H9 (cell line): ENCODE measurements around the gene ABHD14A. TPM values are rescaled to one million over a fixed set of nuclear protein-coding genes. Genes with fewer than 3 reads are reported as not detected.

Experiments
- DNase-seq: peaks from one replicate; pipeline ENCODE4 v3.0.0-alpha.2; 2017
- H2AFZ ChIP-seq: one replicate; pipeline ENCODE4 v1.6.1; 2013; ENCODE audit warnings: mild to moderate bottlenecking, low read length, control low read depth, moderate library complexity
- H2AK5ac ChIP-seq: 2 replicates; pipeline ENCODE4 v1.6.1; 2013; ENCODE audit warnings: low read length, control low read depth, mixed read lengths; ENCODE audit not compliant: insufficient read length
- H2BK120ac ChIP-seq: one replicate; pipeline ENCODE4 v1.6.1; 2013; ENCODE audit warnings: low read depth, mild to moderate bottlenecking, low read length, control low read depth, inconsistent platforms; ENCODE audit not compliant: poor library complexity, severe bottlenecking
- H2BK12ac ChIP-seq: 2 replicates; pipeline ENCODE4 v1.6.1; 2013; ENCODE audit warnings: low read length, control low read depth, mixed read lengths, low read depth; ENCODE audit not compliant: insufficient read length
- H2BK15ac ChIP-seq: 2 replicates; pipeline ENCODE4 v1.6.1; 2013; ENCODE audit warnings: low read depth, low read length, control low read depth
- H2BK20ac ChIP-seq: one replicate; pipeline ENCODE4 v1.6.1; 2013; ENCODE audit warnings: low read depth, mild to moderate bottlenecking, low read length, control low read depth, inconsistent platforms; ENCODE audit not compliant: poor library complexity, severe bottlenecking
- H2BK5ac ChIP-seq: 2 replicates; pipeline ENCODE4 v1.6.1; 2013; ENCODE audit warnings: low read length, control low read depth, mixed read lengths; ENCODE audit not compliant: insufficient read length
- H3K14ac ChIP-seq: 2 replicates; pipeline ENCODE4 v1.6.1; 2013; ENCODE audit warnings: low read length, control low read depth; ENCODE audit not compliant: insufficient read depth
- H3K18ac ChIP-seq: 2 replicates; pipeline ENCODE4 v1.6.1; 2013; ENCODE audit warnings: low read depth, mild to moderate bottlenecking, mixed read lengths, low read length, control low read depth; ENCODE audit not compliant: insufficient read length
- H3K23ac ChIP-seq: 2 replicates; pipeline ENCODE4 v1.6.1; 2013; ENCODE audit warnings: low read length, control low read depth, mixed read lengths, low read depth; ENCODE audit not compliant: insufficient read length
- H3K23me2 ChIP-seq: 2 replicates; pipeline ENCODE4 v1.6.1; 2013; ENCODE audit warnings: low read depth, mild to moderate bottlenecking, mixed read lengths, low read length, control low read depth; ENCODE audit not compliant: insufficient read length, poor library complexity, severe bottlenecking
- H3K27ac ChIP-seq: 2 replicates; pipeline ENCODE4 v1.5.1; 2013; ENCODE audit warnings: low read length, control low read depth, mixed read lengths, low read depth; ENCODE audit not compliant: insufficient read length
- H3K27me3 ChIP-seq: 2 replicates; pipeline ENCODE4 v1.6.1; 2013; ENCODE audit warnings: low read length, control low read depth, inconsistent platforms; ENCODE audit not compliant: insufficient read depth
- H3K4ac ChIP-seq: 2 replicates; pipeline ENCODE4 v1.6.1; 2013; ENCODE audit warnings: low read depth, mild to moderate bottlenecking, control low read depth, inconsistent platforms, low read length, moderate library complexity
- H3K4me1 ChIP-seq: 2 replicates; pipeline ENCODE4 v1.6.1; 2013; ENCODE audit warnings: low read length, control low read depth, inconsistent platforms; ENCODE audit not compliant: insufficient read depth
- H3K4me2 ChIP-seq: 2 replicates; pipeline ENCODE4 v1.6.1; 2013; ENCODE audit warnings: low read length, control low read depth, mixed read lengths; ENCODE audit not compliant: insufficient read length, insufficient read depth
- H3K56ac ChIP-seq: 2 replicates; pipeline ENCODE4 v1.6.1; 2013; ENCODE audit warnings: low read depth, mild to moderate bottlenecking, mixed read lengths, low read length, control low read depth; ENCODE audit not compliant: insufficient read length
- H3K79me1 ChIP-seq: 2 replicates; pipeline ENCODE4 v1.6.1; 2013; ENCODE audit warnings: low read depth, mild to moderate bottlenecking, moderate library complexity, low read length, control low read depth, inconsistent platforms; ENCODE audit not compliant: insufficient read depth, poor library complexity, severe bottlenecking
- H3K79me2 ChIP-seq: 2 replicates; pipeline ENCODE4 v1.6.1; 2013; ENCODE audit warnings: low read length, control low read depth, inconsistent platforms; ENCODE audit not compliant: insufficient read depth
- H3K9ac ChIP-seq: 2 replicates; pipeline ENCODE4 v1.6.1; 2013; ENCODE audit warnings: low read length, control low read depth, mixed read lengths; ENCODE audit not compliant: insufficient read length; ENCODE audit errors: extremely low read depth
- H3K9me3 ChIP-seq: one replicate; pipeline ENCODE4 v1.6.1; 2013; ENCODE audit warnings: low read depth, low read length, inconsistent platforms; ENCODE audit not compliant: control insufficient read depth
- H3T11ph ChIP-seq: one replicate; pipeline ENCODE4 v1.6.1; 2013; ENCODE audit warnings: mild to moderate bottlenecking, low read length, control low read depth, inconsistent platforms
- H4K20me1 ChIP-seq: one replicate; pipeline ENCODE4 v1.6.1; 2013; ENCODE audit not compliant: control insufficient read depth, insufficient read length, insufficient read depth
- H4K5ac ChIP-seq: 2 replicates; pipeline ENCODE4 v1.6.1; 2013; ENCODE audit warnings: low read depth, mild to moderate bottlenecking, mixed read lengths, low read length, control low read depth; ENCODE audit not compliant: insufficient read length
- H4K8ac ChIP-seq: replicated peaks from 2 replicates; pipeline ENCODE4 v1.6.1; 2013; ENCODE audit warnings: low read length, control low read depth, mixed read lengths, low read depth; ENCODE audit not compliant: insufficient read length
- H4K91ac ChIP-seq: 2 replicates; pipeline ENCODE4 v1.6.1; 2013; ENCODE audit warnings: low read depth, mild to moderate bottlenecking, moderate library complexity, mixed read lengths, low read length, control low read depth; ENCODE audit not compliant: insufficient read length
- H3K27ac Mint-ChIP-seq, 3 experiments: 2 replicates in 2 of 3; 3 replicates in 1 of 3; pipeline ENCODE4 v1.8.0; 2020 to 2021; ENCODE audit warnings: mixed read lengths in 3 of 3, mild to moderate bottlenecking in 1 of 3, moderate library complexity in 1 of 3
- H3K27me3 Mint-ChIP-seq: 2 replicates; pipeline ENCODE4 v1.8.0; 2021; ENCODE audit warnings: low read depth, mild to moderate bottlenecking, moderate library complexity, mixed read lengths
- H3K36me3 Mint-ChIP-seq, 3 experiments: 2 replicates in 2 of 3; 3 replicates in 1 of 3; pipeline ENCODE4 v1.8.0; 2020 to 2021; ENCODE audit warnings: low read depth in 3 of 3, mixed read lengths in 3 of 3; ENCODE audit not compliant: insufficient read depth in 1 of 3
- H3K4me1 Mint-ChIP-seq, 2 experiments: 2 replicates each; pipeline ENCODE4 v1.8.0; 2020; ENCODE audit warnings: mixed read lengths in 2 of 2
- H3K4me3 Mint-ChIP-seq, 2 experiments: 2 replicates in 1 of 2; 3 replicates in 1 of 2; pipeline ENCODE4 v1.8.0; 2020 to 2021; ENCODE audit warnings: mild to moderate bottlenecking in 2 of 2, mixed read lengths in 2 of 2, moderate library complexity in 1 of 2
- H3K9me3 Mint-ChIP-seq, 2 experiments: 2 replicates in 1 of 2; 3 replicates in 1 of 2; pipeline ENCODE4 v1.8.0; 2020; ENCODE audit warnings: mild to moderate bottlenecking in 2 of 2, mixed read lengths in 2 of 2, moderate library complexity in 1 of 2
- CTCF ChIP-seq: fragments of 200-600 bp; sonication (generic); conservative IDR thresholded peaks from 3 replicates; pipeline ENCODE4 v1.8.0; 2021; ENCODE audit warnings: antibody characterized with exemption, mild to moderate bottlenecking
- WGBS: extraction: QIAGEN DNeasy Blood & Tissue Kit; methylation state at CpG from one replicate; pipeline ENCODE4 v1.1.7; 2013; ENCODE audit warnings: missing lambda C conversion rate, low lambda C conversion rate, mixed read lengths; ENCODE audit not compliant: insufficient read length; ENCODE audit errors: extremely low coverage; 5-methylcytosine and 5-hydroxymethylcytosine counted together
- total RNA-seq: library from RNA; stranded (reverse); gene quantifications from 2 replicates; pipeline ENCODE4 v1.2.1, GENCODE V29; 2021

The ABHD14A gene
- total RNA-seq, 1 experiment from 2014 or later = 3.1 TPM

- H4K8ac ChIP-seq = no peak overlapping the region
- H3K4me2 ChIP-seq = no peak overlapping the region
- DNase-seq = no peak
- no peak overlapping the region for H2BK5ac ChIP-seq
- H3K18ac ChIP-seq = no peak overlapping the region
- no peak overlapping the region for H2AFZ ChIP-seq
- no peak overlapping the region for H4K91ac ChIP-seq
- no peak overlapping the region for H3K23ac ChIP-seq
- H3K27me3 Mint-ChIP-seq = no peaks in the 10 kb centered on the region; the same call in 1 of the 2 replicates
- H2BK20ac ChIP-seq = no peak overlapping the region
- H3K14ac ChIP-seq = no peak overlapping the region
- no peak overlapping the region for H3K9ac ChIP-seq
- H3K56ac ChIP-seq = no peak overlapping the region
- WGBS = no CpG with 5 or more reads among the region's 6 CpGs
- H3K79me1 ChIP-seq = no peaks in the 10 kb centered on the region
- H4K20me1 ChIP-seq = no peaks in the 10 kb centered on the region
- H3T11ph ChIP-seq = no peak overlapping the region
- H3K27ac Mint-ChIP-seq = peak overlapping the region in 1 of 3 experiments; percentile 74; a peak in 1 of 7 replicates
- no peak for TF ChIP-seq CTCF
- H3K79me2 ChIP-seq = no peaks in the 10 kb centered on the region
- no peak overlapping the region for H3K4me3 Mint-ChIP-seq
- H2AK5ac ChIP-seq = no peak overlapping the region
- H3K36me3 Mint-ChIP-seq = peaks cover 35 to 57% (median 43%) of the 10 kb centered on the region in 3 experiments; a peak in 6 of 7 replicates
- H3K4me1 ChIP-seq = no peaks in the 10 kb centered on the region
- H3K23me2 ChIP-seq = no peaks in the 10 kb centered on the region
- H2BK12ac ChIP-seq = no peak overlapping the region
- no peaks in the 10 kb centered on the region for H3K9me3 Mint-ChIP-seq
- no peak overlapping the region for H3K4ac ChIP-seq
- H3K27ac ChIP-seq = no peak overlapping the region
- no peaks in the 10 kb centered on the region for H3K9me3 ChIP-seq
- no peaks in the 10 kb centered on the region for H3K4me1 Mint-ChIP-seq
- H2BK15ac ChIP-seq = no peak overlapping the region
- H4K5ac ChIP-seq = no peak overlapping the region
- H3K27me3 ChIP-seq = no peaks in the 10 kb centered on the region
- no peak overlapping the region for H2BK120ac ChIP-seq
These were observed 43.1 kb upstream of the ABHD14A start for GRCh38 chr3:51931756-51932155.
